ENCODE results near the gene ORM1.
"Not testable (repeated sequence)": the region's sequence is repeated elsewhere in the genome, so short reads cannot be mapped to it uniquely, and the experiment has no call there.

ORM1 gene

DNA sequence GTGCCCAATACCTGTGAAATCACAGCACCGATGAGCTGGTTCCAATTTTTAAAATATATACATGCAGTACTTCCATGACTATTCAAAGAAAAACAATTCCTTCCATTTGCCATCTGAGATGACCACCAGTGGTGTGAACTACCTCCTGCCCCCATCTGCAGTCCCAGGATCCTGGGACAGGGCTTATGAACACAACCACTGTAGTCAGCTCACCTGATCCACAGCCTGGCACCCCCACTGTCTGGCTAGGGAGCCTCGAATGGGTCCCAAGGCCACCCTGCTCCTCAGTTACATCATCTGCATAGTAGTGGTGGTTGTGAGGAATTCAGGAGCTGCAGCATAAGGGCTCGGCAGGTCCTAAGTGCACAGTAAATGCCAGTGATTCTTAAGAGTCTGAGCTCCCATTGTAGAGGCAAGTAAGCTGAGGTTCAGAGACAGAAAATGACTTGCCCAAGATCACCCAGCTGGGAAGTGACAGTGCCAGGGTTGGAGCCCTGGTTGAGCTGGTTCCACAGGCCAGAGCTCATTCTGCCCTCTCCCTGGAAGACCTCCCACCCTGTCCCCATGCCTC is 2.9 kb downstream of the ORM1 start:
- DNase-seq (ENCODE audit: low read depth) = not testable (repeated sequence)

DNA sequence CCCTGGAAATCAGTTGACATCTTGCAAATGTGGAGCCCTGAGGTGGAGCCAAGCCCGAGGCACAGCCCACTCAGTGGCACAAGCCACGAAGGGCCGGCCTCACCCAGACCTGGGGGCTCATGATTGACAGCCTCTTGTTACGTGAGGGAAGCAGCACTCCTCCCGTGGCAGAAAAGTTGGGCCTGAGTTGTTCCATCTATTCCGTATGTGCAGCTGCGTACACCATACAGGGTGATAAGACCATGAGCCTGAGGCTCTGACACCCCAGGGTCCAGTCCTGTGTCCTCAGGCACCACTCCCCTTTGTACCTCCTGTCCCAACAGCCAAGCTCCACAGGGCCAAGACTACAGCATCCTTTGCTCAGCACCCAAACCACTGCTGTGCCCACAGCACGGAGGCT is 4.9 kb downstream of the ORM1 start:
- no peak for DNase-seq (ENCODE audit: low read depth)

DNA sequence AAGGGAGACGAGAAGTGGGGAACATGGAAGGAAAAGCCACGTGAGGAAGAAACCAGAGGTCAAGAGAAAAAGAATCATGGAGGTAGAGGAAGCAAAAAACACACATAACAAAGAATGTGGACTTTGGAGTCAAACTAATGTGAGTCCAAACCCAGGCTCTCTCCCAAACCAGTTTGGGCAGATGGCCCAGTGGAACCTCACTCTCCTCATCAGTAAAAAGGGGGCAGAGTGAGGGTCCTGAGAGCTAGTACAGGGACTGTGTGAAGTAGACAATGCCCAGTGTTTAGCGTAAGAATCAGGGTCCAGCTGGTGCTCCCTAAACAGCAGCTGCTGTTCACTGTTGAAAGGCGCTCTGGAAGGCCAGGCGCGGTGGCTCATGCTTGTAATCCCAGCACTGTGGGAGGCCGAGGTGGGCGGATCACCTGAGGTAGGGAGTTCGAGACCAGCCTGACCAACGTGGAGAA is 5.5 kb downstream of the ORM1 start:
- DNase-seq (ENCODE audit: low read depth) = not testable (repeated sequence)

DNA sequence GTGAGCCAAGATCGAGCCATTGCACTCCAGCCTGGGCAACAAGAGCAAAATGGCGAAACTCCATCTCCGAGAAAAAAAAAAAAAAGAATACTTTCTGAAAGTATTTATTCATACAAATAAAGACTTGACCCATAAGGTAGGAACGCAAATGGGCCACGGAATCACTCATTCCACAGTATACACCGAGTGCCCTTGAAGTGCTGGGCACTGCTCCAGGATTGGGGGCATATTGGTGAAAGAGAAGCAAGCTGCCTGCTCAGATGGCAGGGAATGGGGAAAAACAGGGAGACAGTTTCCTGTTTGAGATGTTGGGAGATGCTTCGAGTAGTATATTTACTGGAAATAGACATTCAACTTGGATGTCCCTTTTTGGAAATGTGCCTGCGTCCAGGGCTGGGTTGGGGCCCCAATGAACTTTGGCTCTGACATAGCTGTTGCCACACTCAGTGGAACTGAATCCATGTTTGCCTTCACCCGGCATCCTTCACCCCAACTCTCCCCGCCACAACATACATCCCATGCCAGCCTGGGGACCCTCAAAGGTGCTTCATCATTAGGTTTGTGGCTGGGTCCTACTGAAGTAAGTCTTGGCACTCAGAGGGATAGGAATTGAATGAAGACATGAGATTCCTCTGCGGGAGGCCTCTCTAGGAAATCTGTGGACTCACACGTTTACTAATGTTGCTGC is 6.2 kb downstream of the ORM1 start:
- not testable (repeated sequence) for DNase-seq (ENCODE audit: low read depth)

DNA sequence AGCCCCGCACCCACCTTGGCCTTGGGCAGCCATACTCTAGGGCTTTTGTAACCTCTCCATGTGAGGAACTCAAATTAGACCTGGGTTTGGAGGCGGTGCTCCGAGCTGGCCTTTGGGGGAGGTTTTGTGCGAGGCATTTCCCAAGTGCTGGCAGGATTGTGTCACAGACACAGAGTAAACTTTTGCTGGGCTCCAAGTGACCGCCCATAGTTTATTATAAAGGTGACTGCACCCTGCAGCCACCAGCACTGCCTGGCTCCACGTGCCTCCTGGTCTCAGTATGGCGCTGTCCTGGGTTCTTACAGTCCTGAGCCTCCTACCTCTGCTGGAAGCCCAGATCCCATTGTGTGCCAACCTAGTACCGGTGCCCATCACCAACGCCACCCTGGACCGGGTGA is 6.7 kb downstream of the ORM1 start, which contains the start of gene ORM2:
Gene ORM2 (plus strand): TSS at position 245 of the 398 bp plus-strand sequence. CDS start 36 bp downstream, at position 281.
- DNase-seq (ENCODE audit: low read depth) = not testable (repeated sequence)

DNA sequence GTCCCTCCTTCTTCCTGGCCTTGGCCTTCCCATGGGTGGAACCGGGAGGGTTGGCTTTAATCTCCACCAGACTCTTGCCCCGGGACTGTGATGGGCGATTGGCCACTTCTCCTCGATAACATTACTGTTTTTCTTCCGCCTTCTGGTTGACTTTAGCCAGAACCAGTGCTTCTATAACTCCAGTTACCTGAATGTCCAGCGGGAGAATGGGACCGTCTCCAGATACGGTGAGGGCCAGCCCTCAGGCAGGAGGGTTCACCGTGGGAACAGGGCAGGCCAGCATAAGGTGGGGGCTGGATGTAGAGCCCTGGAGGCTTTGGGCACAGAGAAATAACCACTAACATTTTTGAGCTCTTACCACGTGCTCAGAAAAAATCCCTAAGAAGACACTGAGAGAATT is 7.7 kb downstream of the ORM1 start:
- no peak for DNase-seq (ENCODE audit: low read depth)

DNA sequence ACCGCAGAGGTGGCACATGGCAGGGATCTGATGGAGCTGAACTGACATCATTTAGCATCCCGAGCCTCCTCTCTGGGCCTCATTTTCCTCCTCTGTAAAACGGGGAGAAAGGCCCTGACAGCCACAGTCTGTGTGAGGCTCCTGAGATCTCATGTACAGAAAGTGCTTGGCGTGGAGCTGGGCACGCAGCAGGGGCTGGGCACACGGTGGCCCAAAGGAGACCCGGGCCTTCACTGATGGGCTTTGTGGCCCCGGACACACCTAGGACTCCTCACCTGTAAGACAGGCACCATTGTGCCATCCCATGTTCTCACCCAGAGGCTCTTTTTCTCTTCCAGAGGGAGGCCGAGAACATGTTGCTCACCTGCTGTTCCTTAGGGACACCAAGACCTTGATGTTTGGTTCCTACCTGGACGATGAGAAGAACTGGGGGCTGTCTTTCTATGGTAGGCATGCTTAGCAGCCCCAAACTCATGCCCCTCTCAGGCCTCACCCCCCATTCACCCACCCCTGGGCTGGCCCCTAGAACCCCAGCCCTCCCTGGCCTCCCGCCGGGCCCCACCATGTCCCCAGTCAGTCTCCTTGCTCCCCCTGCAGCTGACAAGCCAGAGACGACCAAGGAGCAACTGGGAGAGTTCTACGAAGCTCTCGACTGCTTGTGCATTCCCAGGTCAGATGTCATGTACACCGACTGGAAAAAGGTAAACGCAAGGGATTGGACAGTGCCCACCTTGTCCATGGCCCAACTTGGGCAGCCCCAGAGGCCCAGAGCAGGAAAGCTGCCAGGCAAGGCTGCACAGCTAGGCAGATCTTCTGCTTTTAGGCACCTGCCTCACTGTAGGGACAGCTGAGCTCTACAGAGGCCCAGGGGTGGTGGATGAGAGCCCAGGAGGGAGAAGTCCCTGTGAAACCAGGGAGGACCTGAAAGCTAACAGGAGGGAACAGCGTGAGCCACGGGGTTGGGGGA is 8.6 kb downstream of the ORM1 start:
- DNase-seq (ENCODE audit: low read depth) = not testable (repeated sequence)

DNA sequence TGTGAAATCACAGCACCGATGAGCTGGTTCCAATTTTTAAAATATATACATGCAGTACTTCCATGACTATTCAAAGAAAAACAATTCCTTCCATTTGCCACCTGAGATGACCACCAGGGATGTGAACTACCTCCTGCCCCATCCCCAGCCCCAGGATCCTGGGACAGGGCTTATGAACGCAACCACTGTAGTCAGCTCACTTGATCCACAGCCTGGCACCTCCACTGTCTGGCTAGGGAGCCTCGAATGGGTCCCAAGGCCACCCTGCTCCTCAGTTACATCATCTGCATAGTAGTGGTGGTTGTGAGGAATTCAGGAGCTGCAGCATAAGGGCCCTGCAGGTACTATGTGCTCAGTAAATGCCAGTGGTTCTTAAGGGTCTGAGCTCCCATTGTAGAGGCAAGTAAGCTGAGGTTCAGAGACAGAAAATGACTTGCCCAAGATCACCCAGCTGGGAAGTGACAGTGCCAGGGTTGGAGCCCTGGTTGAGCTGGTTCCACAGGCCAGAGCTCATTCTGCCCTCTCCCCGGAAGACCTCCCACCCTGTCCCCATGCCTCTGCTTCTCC is 9.7 kb downstream of the ORM1 start:
- not testable (repeated sequence) for DNase-seq (ENCODE audit: low read depth)

DNA sequence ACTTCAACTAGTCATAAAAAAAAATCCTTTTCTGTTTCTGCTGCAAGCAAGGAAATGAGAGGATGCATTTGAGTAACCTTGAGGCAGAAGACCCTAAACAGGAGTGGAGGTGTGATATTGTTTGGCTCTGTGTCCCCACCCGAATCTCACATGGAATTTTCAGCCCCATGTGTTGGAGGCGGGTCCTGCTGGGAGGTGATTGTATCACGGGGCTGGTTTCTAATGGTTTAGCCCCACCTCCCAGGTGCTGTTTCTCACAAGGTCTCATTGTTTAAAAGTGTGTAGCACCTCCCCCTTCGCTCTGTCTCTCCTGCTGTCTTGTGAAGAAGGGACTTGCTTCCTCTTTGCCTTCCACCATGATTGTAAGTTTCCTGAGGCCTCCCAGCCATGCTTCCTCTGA is 10.8 kb downstream of the ORM1 start:
- DNase-seq (ENCODE audit: low read depth) = not testable (repeated sequence)

DNA sequence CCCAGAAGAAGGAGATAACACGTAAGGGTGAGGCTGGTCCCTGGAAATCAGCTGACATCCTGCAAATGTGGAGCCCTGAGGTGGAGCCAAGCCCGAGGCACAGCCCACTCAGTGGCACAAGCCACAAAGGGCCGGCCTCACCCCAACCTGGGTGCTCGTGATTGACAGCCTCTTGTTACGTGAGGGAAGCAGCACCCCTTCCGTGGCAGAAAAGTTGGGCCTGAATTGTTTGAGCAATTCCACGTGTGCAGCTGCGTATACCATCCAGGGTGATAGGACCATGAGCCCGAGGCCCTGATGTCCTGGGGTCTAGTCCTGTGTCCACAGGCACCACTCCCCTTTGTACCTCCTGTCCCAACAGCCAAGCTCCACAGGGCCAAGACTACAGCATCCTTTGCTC is 11.6 kb downstream of the ORM1 start:
- DNase-seq (ENCODE audit: low read depth) = no peak

DNA sequence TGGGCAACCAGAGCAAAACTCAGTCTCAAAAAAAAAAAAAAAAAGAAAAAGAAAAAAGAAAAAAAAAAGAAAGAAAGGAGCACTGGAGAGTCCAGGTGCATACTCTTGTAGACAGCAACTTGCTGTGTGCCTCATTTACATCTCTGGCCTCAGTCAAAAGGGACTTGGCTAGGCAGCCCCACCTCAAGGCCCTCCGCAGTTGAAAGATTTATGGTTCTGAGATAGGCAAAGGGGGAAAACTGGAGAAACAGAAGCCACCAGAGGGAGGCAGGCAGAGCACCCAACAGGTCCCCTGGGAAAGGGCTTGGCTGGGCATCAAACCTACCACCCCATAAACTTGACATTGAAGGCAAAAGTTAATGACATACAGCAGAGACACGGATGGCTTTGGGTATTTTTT is 12.8 kb downstream of the ORM1 start:
- DNase-seq (ENCODE audit: low read depth) = no peak

DNA sequence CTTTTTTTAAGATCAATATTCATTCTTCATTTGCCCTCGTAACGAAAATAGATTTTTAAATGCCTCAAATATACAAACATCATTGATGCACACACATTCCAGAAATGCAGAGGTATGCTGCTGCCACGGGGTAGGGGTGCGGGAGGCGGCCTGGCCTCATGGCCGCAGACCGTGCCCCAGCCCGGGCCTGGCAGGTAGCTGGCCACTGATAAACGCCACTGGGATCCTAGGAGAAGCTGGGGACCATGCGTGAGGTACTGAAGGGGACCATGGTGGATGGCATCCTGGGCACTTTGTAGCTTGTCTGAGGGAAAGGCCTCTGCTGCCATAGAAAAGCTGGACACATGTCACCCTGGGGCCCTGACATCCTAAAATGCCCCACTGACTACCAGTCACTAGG is 13.3 kb downstream of the ORM1 start:
- no peak for DNase-seq (ENCODE audit: low read depth)

DNA sequence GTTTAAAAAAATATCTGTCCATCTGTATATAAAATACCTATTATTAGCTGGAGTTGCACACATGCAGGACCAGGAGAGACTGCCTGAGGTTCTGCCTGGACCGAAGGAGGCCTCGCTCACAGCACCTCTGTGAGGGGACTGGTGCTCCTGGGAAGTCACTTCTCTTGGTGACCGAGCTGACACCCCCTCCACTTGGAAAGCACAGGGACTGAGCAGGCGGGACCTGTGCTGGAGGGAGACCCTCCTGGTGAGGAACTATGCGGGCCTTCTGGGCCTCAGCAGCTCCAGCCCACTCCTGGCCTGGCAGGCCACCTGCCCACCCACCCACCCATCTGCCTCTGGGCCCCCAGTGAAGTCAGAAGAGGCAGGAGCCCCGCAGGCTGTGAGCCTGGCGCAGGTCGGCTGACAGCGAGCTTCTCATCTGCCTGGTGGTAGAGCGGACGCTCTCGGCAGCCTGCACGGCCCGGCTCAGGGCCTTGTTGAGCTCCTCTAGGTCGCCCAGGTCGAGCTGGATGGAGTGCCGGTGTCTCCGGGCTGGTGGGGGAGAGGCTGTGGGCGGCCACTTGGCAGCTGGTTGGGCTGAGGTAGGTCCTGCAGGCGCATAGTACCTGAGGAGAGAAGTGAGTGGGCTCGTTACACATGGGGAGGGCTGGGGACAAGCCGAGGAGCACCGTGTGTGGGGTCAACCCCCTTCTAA is 13.9 kb downstream of the ORM1 start:
- DNase-seq (ENCODE audit: low read depth) = no peak

DNA sequence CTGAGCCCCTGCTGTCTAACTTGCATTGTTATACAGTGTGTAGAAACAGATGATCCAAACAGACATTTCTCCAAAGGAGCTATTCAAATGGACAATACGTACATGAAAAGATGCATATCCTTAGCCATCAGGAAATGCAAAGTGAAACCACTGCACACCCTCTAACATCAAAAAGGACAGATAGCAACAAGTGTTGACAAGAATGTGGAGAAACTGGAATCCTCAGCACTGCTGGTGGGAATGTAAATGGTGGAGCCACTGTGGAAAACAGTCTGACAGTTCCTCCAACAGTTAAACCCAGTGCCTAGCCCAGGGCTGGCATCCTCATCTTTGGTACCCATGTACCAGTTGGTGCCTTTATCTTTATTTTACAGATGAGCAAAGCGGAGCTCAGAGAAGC is 15.3 kb downstream of the ORM1 start:
- no peak for DNase-seq (ENCODE audit: low read depth)

DNA sequence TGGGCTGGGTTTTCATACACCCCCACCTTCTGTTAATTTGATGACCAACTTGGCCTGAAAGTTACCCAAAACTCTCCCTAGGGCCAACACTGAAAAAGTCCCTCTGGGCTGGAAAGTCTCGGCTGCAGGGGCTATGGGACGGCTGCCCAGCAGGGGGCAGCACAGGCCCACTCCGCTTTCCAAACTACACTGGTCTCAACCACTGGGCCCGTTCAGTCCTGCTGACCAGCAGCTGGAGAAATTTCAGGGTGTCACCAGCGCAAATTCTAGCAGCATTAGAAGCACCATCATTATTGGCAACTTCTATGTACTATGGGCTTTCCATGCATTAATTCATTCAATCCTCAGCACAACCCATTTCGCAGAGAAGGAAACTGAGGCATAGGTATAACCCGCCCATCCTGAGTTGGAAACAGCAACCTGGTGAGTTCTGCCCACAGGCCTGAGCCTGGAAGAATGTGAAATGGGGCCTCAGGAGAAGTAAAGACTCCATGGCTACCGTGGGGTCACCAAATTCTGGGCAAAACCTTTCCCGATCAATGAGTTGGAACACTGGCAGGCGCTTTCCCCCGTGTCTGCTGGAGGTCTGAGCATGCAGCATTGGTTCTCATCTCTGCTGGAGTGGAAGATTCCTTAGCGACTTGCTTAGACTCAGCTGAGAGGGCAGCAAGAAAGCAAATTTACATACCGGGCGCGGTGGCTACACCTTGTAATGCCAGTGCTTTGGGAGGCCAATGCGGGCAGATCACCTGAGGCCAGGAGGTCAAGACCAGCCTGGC is 16.4 kb downstream of the ORM1 start:
- no peak for DNase-seq (ENCODE audit: low read depth)

DNA sequence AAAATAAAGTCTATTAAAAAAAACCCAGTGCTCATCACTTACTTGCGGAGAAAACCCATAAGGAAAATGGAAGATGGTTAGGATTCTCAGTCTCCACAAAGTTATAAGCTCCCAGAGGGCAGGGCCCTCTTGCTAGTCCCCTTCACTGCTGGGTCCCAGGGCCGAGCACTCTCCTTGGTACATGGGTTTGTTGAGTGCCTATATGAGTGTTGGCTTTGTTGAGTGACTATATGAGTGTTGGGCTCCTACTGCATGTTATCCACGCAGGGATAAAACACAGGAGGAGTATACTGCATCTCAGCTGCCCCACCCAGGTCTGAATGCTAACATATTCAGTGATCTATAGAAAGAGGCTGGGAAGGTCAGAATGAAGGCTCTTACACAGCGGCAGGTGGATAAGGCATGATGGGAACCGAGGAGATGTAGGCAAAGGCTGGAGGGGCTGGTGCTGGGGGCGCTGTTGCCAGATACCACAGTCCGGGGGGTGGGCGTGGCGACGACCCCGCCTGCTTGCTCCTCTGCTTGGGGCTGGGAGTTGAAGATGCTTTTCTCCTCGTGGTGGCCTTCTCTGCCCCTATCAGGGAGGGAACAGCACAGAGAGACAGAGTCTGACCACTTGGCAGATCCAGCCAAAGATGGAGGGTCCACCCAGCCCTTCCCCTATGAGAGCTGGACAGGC is 18.4 kb downstream of the ORM1 start:
- no peak for DNase-seq (ENCODE audit: low read depth)

DNA sequence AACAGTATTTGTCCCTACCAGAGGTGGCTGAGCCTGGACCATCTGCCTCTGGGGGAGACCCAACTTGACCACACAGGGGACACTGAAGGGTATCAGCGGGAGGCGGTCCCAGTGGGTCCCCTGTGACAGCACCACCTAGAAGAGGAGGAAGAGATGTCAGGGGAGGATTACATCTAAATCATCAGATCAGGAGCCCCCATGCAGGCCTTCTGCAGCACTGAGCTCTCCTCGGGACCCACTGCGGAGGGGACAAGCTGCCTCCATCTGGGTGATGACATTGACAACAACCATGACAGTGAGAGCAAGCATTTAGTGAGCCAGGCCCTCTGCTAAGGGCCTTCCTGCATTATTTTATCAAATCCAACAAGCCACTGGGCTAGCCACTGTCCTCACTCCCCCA is 19.1 kb downstream of the ORM1 start:
- no peak for DNase-seq (ENCODE audit: low read depth)

DNA sequence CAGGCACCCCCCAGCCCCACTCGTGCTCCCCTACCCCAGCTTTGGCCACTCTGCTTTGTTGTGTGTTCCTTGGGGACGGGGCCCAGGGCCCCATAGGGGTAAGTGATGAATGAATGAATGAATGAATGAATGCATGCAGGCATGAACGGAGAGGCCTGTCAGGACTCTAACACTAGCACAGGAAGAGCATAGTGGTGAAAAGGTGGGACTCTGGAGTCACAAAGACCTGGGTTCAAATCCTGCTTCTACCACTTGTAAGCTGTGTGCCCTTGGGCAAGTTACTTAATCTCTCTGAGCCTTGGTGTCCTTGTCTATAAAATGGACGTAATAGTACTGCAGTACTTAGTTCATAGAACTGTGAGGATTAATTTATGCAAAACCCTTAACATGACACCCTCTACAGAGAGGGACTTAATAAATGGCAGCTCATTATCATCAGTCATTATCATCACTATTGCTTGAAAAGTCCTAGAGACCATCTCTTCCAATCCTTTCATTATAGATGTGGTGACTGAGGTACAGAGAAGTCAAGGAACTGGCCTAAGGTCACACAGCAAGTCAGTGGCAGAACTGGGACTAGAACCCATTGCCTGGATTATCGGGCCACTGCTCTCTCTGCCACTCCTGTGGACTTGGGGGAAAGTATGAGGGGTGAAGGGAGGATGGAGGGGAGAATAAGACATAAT is 20.0 kb downstream of the ORM1 start:
- DNase-seq (ENCODE audit: low read depth) = no peak

DNA sequence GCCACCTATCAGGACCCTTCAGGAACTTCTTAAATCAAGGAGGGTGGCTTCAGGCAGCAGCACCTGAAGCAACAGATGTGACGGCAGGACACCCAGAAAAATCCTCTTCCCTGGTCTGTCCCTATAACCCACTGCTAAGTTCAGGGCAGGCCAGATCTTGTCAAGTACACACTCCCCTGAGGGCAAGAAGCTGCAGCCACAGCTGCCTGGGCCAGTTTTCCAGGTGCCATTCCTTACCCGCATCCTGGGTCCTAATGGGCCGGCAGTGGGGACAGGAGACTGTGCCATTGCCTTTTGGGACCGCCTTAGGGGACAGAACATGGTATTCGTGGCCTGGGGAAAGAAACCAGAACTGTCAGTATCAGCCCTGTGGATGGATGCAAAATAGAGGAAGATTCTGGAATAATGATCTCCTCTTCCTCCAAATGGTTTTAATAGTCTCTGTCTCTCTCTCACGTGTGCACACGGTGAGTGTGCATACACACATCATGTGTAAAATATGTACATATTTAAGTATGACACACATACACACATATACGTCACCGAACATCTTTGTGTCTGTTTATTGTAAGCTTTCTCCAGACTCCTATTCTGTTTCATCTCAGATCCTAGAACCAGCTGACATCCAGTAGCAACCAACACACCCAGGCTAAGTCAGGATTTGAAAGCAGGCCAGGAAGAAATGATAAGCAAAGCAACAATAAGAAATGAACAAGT is 20.7 kb downstream of the ORM1 start:
- DNase-seq (ENCODE audit: low read depth) = no peak
